Measurements from ENCODE around the gene GDF11. TPM values are rescaled to one million over a fixed set of nuclear protein-coding genes. Genes with fewer than 3 reads are reported as not detected.
A peak's percentile ranks its signal among the peaks of the same experiment; 100 is the strongest.

GDF11 gene
- total RNA-seq, 1 experiment from 2014 or later: 1.5 TPM

- no peak for DNase-seq (ENCODE audit: low read depth)
Measured at GRCh38 chr12:55723516-55724225, 19.3 kb upstream of the GDF11 start.

- DNase-seq (ENCODE audit: low read depth): peak; percentile 68
Measured at GRCh38 chr12:55724226-55724939, 18.5 kb upstream of the GDF11 start.

- no peak for DNase-seq (ENCODE audit: low read depth)
Measured at GRCh38 chr12:55724940-55725309, 18.0 kb upstream of the GDF11 start.

GRCh38 chr12:55725556-55725955, 17.4 kb upstream of the GDF11 start:
- DNase-seq (ENCODE audit: low read depth): no peak

GRCh38 chr12:55726971-55727370, 16.0 kb upstream of the GDF11 start:
- no peak for DNase-seq (ENCODE audit: low read depth)

GRCh38 chr12:55727643-55728185, 15.2 kb upstream of the GDF11 start:
- DNase-seq (ENCODE audit: low read depth): peak; percentile 59

GRCh38 chr12:55728186-55728938, 14.6 kb upstream of the GDF11 start:
- peak; percentile 65 for DNase-seq (ENCODE audit: low read depth)

GRCh38 chr12:55728939-55729818, 13.7 kb upstream of the GDF11 start, which contains the start of gene CD63:
Gene CD63, minus strand, starts transcription at chr12:55729009. Its CDS starts 668 bp downstream, at chr12:55728341.
- peak; percentile 95 for DNase-seq (ENCODE audit: low read depth)

GRCh38 chr12:55729819-55730818, 12.8 kb upstream of the GDF11 start:
- peak; percentile 67 for DNase-seq (ENCODE audit: low read depth)

GRCh38 chr12:55732288-55732687, 10.6 kb upstream of the GDF11 start:
- no peak for DNase-seq (ENCODE audit: low read depth)

- no peak for DNase-seq (ENCODE audit: low read depth)
Measured at GRCh38 chr12:55733021-55733555, 9.8 kb upstream of the GDF11 start.

- no peak for DNase-seq (ENCODE audit: low read depth)
Measured at GRCh38 chr12:55733858-55734257, 9.1 kb upstream of the GDF11 start.

GRCh38 chr12:55734595-55734994, 8.3 kb upstream of the GDF11 start:
- no peak for DNase-seq (ENCODE audit: low read depth)

GRCh38 chr12:55736076-55736475, 6.8 kb upstream of the GDF11 start:
- no peak for DNase-seq (ENCODE audit: low read depth)

GRCh38 chr12:55736780-55737580, 5.9 kb upstream of the GDF11 start:
- DNase-seq (ENCODE audit: low read depth): peak; percentile 66

- DNase-seq (ENCODE audit: low read depth): no peak
Measured at GRCh38 chr12:55737581-55738122, 5.3 kb upstream of the GDF11 start.

- DNase-seq (ENCODE audit: low read depth): peak; percentile 79
Measured at GRCh38 chr12:55738123-55739024, 4.5 kb upstream of the GDF11 start.

- DNase-seq (ENCODE audit: low read depth): no peak
Measured at GRCh38 chr12:55739025-55739378, 3.9 kb upstream of the GDF11 start.
